Spleen (tissue), 11 donors: ENCODE measurements around the gene HS6ST2. TPM values are rescaled to one million over a fixed set of nuclear protein-coding genes. Genes with fewer than 3 reads are reported as not detected.

ENCODE experiments used
- DNase-seq: peaks from one replicate; pipeline ENCODE4 v3.0.0-alpha.2; 2020
- H3K27ac ChIP-seq, 8 donors: fragments of 200-600 bp; sonication (generic) in 7 of 8; 1 replicate in 4 of 8; 2 replicates in 4 of 8; pipeline versions ENCODE4 v1.5.0 to v1.8.0; 2016 to 2021; ENCODE audit warnings: inconsistent platforms in 4 of 8, mild to moderate bottlenecking in 4 of 8, moderate library complexity in 1 of 8
- H3K27me3 ChIP-seq, 7 donors: fragments of 200-600 bp; sonication (generic) in 6 of 7; replicated peaks in 1 of 7; 1 replicate in 4 of 7; 2 replicates in 3 of 7; pipeline versions ENCODE4 v1.5.0 to v1.8.0; 2016 to 2021; ENCODE audit warnings: inconsistent platforms in 3 of 7, mild to moderate bottlenecking in 1 of 7
- H3K36me3 ChIP-seq, 6 donors: fragments of 200-600 bp; sonication (generic) in 5 of 6; 1 replicate in 4 of 6; 2 replicates in 2 of 6; pipeline versions ENCODE4 v1.5.0 to v1.8.0; 2016 to 2021; ENCODE audit warnings: inconsistent platforms in 2 of 6
- H3K4me1 ChIP-seq, 6 donors: fragments of 200-600 bp; sonication (generic) in 5 of 6; 1 replicate in 3 of 6; 2 replicates in 3 of 6; pipeline versions ENCODE4 v1.5.0 to v1.8.0; 2016 to 2021; ENCODE audit warnings: inconsistent platforms in 3 of 6
- H3K4me3 ChIP-seq, 8 donors: fragments of 200-600 bp; sonication (generic) in 7 of 8; 1 replicate in 4 of 8; 2 replicates in 4 of 8; pipeline versions ENCODE4 v1.5.0 to v1.8.0; 2016 to 2021; ENCODE audit warnings: inconsistent platforms in 4 of 8, mild to moderate bottlenecking in 4 of 8, moderate library complexity in 2 of 8
- H3K9me3 ChIP-seq, 8 donors: fragments of 200-600 bp; sonication (generic) in 7 of 8; 1 replicate in 4 of 8; 2 replicates in 4 of 8; pipeline versions ENCODE4 v1.5.0 to v1.8.0; 2016 to 2021; ENCODE audit warnings: inconsistent platforms in 4 of 8
- POLR2A ChIP-seq, 3 donors: fragments of 450-650 bp; IDR thresholded peaks; one replicate each; pipeline ENCODE4 v1.5.1; 2017; ENCODE audit warnings: antibody characterized with exemption in 3 of 3, mild to moderate bottlenecking in 1 of 3
- POLR2AphosphoS5 ChIP-seq, 3 donors: sonication (generic); formaldehyde crosslinking; IDR thresholded peaks; one replicate each; pipeline ENCODE4 v1.5.1; 2017; ENCODE audit warnings: antibody characterized with exemption in 3 of 3
- WGBS, 5 donors: extraction: QIAGEN DNeasy Blood & Tissue Kit in 3 of 5; methylation state at CpG; one replicate each; pipeline versions ENCODE4 v1.1.5 to v1.1.7; 2013 to 2018; 5-methylcytosine and 5-hydroxymethylcytosine counted together
- intact Hi-C: fragments of 100-400 bp; cut with DNase I; formaldehyde crosslinking; loops from one replicate; pipeline ENCODE4 v1.15.0; 2023; ENCODE audit warnings: low total_unique reads
- polyA plus RNA-seq, 3 donors: library from polyadenylated mRNA; stranded (reverse); fragments of 200-250 nt; gene quantifications; one replicate each; pipeline ENCODE4 v1.2.1, GENCODE V29; 2013
- total RNA-seq, 7 donors: library from RNA; depleted of rRNA in 3 of 7; stranded (reverse); fragments of >200 nt in 3 of 7; fragmentation: NEBNext Ultra II Directional in 4 of 7; extraction: Animal tissue kit (Norgen Biotek cat#: 25700) in 4 of 7; gene quantifications; one replicate each; pipeline versions ENCODE4 v1.1.0 to v1.2.1, GENCODE V29; 2016 to 2021
- TF ChIP-seq, protein P1 (sequence below), 11 experiments: fragments of 200-600 bp in 7 of 11; fragments of 450-650 bp in 4 of 11; sonication (generic) in 4 of 11; IDR thresholded peaks in 8 of 11; conservative IDR thresholded peaks in 3 of 11; 1 replicate in 7 of 11; 2 replicates in 4 of 11; pipeline versions ENCODE4 v1.4.0 to v1.8.0; 2016 to 2021; ENCODE audit warnings: antibody characterized with exemption in 11 of 11, inconsistent platforms in 4 of 11, mild to moderate bottlenecking in 1 of 11
- donor health status: healthy with polysubstance abuse.
- donor health status: DM: no; HTN: no; CAD: no; lungs with moderate emphysema.
- donor health status: DM: no; HTN: no; CAD: no.
- donor health status: Bipolar disorder and iron deficiency.
- donor health status: healthy.
- donor health status: DM: no; HTN: no; CAD: no.
- donor health status: DM: yes; HTN: yes; CAD: no.

Gene HS6ST2
- total and polyA plus RNA-seq, 10 donors: 0.02 to 0.20 (median 0.09) TPM; not detected in 7

DNA sequence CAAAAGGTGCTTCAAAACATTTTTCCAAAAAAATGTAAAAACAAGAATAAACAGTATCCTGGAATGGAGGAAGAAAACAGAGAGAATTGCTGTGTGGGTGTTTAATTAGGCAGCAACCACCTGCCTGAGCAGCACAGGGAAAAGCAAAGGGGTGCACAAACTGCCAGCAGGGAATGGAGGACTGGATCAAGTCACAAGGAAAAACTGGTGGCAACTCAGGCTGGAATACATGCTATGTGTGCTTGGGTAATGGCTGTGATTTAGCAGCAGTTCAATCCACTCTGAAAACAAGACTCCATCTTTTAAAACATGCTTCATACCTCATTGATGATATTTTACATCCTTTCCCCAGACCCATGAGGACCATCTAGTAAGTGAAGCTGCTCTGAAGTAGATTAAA is 179.5 kb downstream of the HS6ST2 start:
- H3K4me1 ChIP-seq: no peaks in the 10 kb centered on the region
- H3K9me3 ChIP-seq: no peaks in the 10 kb centered on the region
- peaks cover 0 to 14% (median 0%) of the 10 kb centered on the region in 7 donors for H3K27me3 ChIP-seq
- intact Hi-C loops: no loop called here
- no peak overlapping the region for H3K27ac ChIP-seq
- DNase-seq: no peak
- no peaks in the 10 kb centered on the region for H3K36me3 ChIP-seq
- no peak overlapping the region for H3K4me3 ChIP-seq
- no peak for TF ChIP-seq POLR2A (IDR thresholded peaks at IDR 0.05)
- TF ChIP-seq POLR2AphosphoS5 (IDR thresholded peaks at IDR 0.05): no peak
- TF ChIP-seq, protein P1, sequence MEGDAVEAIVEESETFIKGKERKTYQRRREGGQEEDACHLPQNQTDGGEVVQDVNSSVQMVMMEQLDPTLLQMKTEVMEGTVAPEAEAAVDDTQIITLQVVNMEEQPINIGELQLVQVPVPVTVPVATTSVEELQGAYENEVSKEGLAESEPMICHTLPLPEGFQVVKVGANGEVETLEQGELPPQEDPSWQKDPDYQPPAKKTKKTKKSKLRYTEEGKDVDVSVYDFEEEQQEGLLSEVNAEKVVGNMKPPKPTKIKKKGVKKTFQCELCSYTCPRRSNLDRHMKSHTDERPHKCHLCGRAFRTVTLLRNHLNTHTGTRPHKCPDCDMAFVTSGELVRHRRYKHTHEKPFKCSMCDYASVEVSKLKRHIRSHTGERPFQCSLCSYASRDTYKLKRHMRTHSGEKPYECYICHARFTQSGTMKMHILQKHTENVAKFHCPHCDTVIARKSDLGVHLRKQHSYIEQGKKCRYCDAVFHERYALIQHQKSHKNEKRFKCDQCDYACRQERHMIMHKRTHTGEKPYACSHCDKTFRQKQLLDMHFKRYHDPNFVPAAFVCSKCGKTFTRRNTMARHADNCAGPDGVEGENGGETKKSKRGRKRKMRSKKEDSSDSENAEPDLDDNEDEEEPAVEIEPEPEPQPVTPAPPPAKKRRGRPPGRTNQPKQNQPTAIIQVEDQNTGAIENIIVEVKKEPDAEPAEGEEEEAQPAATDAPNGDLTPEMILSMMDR (IDR thresholded peaks at IDR 0.05 in 8 of 11, conservative IDR thresholded peaks at IDR 0.05 in 3 of 11): no peak

DNA sequence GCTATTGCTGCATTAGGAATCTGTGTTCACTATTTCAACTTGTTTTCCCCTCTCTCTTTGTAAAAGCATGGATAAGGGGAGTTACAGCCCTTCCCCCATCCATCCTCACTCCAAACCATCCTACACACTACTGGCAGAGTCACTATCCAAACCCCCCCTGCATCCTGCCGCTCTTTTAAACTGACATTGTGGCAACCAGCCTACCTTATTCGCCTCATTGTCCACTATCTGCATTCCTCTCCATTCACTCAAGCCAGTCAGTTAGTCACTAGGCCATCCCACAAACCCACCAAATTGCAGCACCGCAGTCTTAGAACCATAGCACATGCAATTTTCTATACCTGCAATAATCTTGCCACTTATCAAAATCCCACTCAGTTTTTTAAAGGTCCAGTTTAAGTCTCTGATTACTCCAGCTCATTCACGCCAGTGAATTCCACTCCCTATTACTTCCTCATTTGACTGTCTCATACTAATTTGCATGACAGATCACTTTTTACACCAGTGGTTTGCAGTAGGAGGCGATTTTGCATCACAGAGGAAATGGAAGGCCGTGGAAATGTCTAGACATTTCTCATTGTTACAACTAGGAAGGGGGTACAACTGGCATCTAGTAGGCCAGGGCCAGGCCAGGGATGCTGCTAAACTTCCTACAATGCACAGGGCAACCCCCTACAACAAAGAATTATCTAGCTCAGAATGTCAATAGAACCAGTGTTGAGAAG is 181.8 kb downstream of the HS6ST2 start:
- 53 to 61% (median 55%) methylated on average over 6 of the region's 6 CpGs for WGBS, 5 donors

DNA sequence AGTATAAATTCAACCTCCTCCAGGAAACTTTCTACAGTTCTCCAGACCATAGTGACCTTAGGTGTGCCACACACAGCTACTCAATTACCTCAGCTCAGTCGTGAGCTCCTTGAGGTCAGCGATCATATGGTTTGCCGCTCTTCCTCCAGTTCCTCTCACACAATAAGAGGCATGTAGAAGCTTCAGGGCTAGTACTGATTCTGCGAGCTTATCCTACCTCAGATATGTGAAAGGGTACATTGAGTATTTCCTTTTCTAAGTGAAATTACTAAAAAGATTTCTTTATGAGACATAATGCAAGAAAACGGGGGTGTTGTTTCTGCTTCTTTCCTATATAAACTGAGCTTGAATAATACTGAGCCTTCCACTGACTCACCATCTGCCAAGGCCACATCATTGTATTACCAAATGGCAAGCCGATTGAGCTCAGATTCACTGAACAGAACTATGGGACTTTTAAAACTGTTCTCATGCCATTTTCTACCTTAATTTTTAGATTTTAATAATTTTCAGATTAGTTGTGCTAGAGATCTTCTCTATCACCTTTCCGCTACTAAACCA is 183.1 kb downstream of the HS6ST2 start:
- H3K4me3 ChIP-seq: no peak overlapping the region
- H3K36me3 ChIP-seq: no peaks in the 10 kb centered on the region
- TF ChIP-seq POLR2AphosphoS5 (IDR thresholded peaks at IDR 0.05) (no peak), POLR2A (IDR thresholded peaks at IDR 0.05) (no peak)
- TF ChIP-seq, protein P1 (IDR thresholded peaks at IDR 0.05 in 8 of 11, conservative IDR thresholded peaks at IDR 0.05 in 3 of 11): no peak
- no peak for DNase-seq
- H3K27ac ChIP-seq: no peak overlapping the region
- intact Hi-C loops: no loop called here
- H3K27me3 ChIP-seq: peaks cover 0 to 14% (median 0%) of the 10 kb centered on the region in 7 donors
- WGBS, 5 donors: 70 to 89% (median 73%) methylated on average over 7 of the region's 7 CpGs
- H3K4me1 ChIP-seq: no peaks in the 10 kb centered on the region
- H3K9me3 ChIP-seq: no peaks in the 10 kb centered on the region

More for the DNA sequence above, 181.8 kb downstream of the HS6ST2 start:
- peaks cover 0 to 14% (median 0%) of the 10 kb centered on the region in 7 donors for H3K27me3 ChIP-seq
- intact Hi-C loops: no loop called here
- H3K4me3 ChIP-seq: no peak overlapping the region
- H3K4me1 ChIP-seq: no peaks in the 10 kb centered on the region
- H3K9me3 ChIP-seq: no peaks in the 10 kb centered on the region
- TF ChIP-seq POLR2AphosphoS5 (IDR thresholded peaks at IDR 0.05): no peak
- TF ChIP-seq, protein P1 (IDR thresholded peaks at IDR 0.05 in 8 of 11, conservative IDR thresholded peaks at IDR 0.05 in 3 of 11): no peak
- H3K36me3 ChIP-seq: no peaks in the 10 kb centered on the region
- no peak for DNase-seq
- H3K27ac ChIP-seq: no peak overlapping the region

DNA sequence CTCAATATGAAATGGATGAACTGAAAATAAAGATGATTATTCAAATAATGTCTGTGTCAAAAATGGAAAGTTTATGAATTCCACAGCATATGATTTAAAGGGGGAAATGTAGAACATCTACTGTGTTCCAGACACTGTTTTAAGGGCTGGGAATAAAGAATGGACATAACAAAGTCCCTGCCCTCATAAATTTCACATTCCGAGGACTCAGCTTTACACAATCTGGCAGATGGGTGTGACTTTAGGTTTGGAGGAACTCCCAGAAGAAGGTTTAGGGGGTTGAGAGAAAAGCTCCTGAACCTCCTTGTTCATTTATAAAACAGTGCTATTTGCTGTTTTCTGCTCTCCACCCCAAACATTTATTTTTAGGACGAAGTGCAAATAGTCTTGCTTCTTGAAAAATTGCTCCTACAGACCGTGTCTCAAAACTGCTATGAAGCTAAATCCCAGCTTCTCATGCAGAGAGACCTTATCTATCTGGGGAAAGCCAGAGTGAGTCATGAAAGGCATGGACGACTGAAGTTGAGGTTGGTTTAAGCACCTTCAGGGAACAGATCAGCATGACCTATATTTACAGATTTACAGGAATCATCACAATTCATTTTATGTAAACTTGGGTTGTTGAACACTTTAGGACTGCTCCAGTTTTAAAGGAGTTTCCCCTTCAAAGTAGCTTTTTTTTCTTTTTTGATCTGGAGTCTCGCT is 184.3 kb downstream of the HS6ST2 start:
- H3K9me3 ChIP-seq: no peaks in the 10 kb centered on the region

More for the DNA sequence above, 184.3 kb downstream of the HS6ST2 start:
- TF ChIP-seq, protein P1 (IDR thresholded peaks at IDR 0.05 in 8 of 11, conservative IDR thresholded peaks at IDR 0.05 in 3 of 11): no peak
- TF ChIP-seq POLR2AphosphoS5 (IDR thresholded peaks at IDR 0.05) (no peak), POLR2A (IDR thresholded peaks at IDR 0.05) (no peak)
- Histone ChIP-seq H3K4me1 (no peaks in the 10 kb centered on the region), H3K27me3 (peaks cover 0 to 12% (median 0%) of the 10 kb centered on the region in 7 donors), H3K36me3 (no peaks in the 10 kb centered on the region), H3K27ac (no peak overlapping the region), H3K4me3 (no peak overlapping the region)
- WGBS, 5 donors: 55 to 82% (median 80%) methylated on average over 5 of the region's 5 CpGs
- intact Hi-C loops: no loop called here
- DNase-seq: no peak
